Upper lobe of right lung (tissue), 1 donor: ENCODE results near the gene METAP2. TPM values are rescaled to one million over a fixed set of nuclear protein-coding genes. Genes with fewer than 3 reads are reported as not detected.
"Not testable (repeated sequence)": the region's sequence is repeated elsewhere in the genome, so short reads cannot be mapped to it uniquely, and the experiment has no call there.

Experiments used
- ATAC-seq: fragments of 200-7000 bp; cut with Tn5 transposase; one replicate; pipeline ENCODE4 v1.9.1; 2020; ENCODE audit warnings: mild to moderate bottlenecking, moderate library complexity
- DNase-seq: peaks from one replicate; pipeline ENCODE4 v3.0.0-alpha.2; 2020
- H3K27ac ChIP-seq: fragments of 200-600 bp; one replicate; pipeline ENCODE4 v1.8.0; 2022
- H3K27me3 ChIP-seq: fragments of 200-600 bp; one replicate; pipeline ENCODE4 v1.8.0; 2022; ENCODE audit warnings: mild to moderate bottlenecking
- H3K36me3 ChIP-seq: fragments of 200-600 bp; one replicate; pipeline ENCODE4 v1.8.0; 2022
- H3K4me1 ChIP-seq: fragments of 200-600 bp; one replicate; pipeline ENCODE4 v1.8.0; 2022
- H3K4me3 ChIP-seq: fragments of 200-600 bp; one replicate; pipeline ENCODE4 v1.8.0; 2022; ENCODE audit warnings: mild to moderate bottlenecking
- H3K9me3 ChIP-seq: fragments of 200-600 bp; one replicate; pipeline ENCODE4 v1.8.0; 2022
- intact Hi-C: fragments of 100-400 bp; cut with DNase I; formaldehyde crosslinking; loops from one replicate; pipeline ENCODE4 v1.11.0; 2022
- total RNA-seq: library from RNA; stranded (reverse); fragmentation: NEBNext Ultra II Directional; extraction: Animal tissue kit (Norgen Biotek cat#: 25700); gene quantifications from one replicate; pipeline ENCODE4 v1.2.1, GENCODE V29; 2021
- TF ChIP-seq, protein P1 (sequence below): fragments of 200-600 bp; IDR thresholded peaks from one replicate; pipeline ENCODE4 v1.8.0; 2022; ENCODE audit warnings: antibody characterized with exemption
- donor health status: DM: no; HTN: yes; CAD: no; lungs with severe emphysema.

Gene METAP2
- total RNA-seq, 1 donor from 2014 or later, result 53.8 TPM

DNA sequence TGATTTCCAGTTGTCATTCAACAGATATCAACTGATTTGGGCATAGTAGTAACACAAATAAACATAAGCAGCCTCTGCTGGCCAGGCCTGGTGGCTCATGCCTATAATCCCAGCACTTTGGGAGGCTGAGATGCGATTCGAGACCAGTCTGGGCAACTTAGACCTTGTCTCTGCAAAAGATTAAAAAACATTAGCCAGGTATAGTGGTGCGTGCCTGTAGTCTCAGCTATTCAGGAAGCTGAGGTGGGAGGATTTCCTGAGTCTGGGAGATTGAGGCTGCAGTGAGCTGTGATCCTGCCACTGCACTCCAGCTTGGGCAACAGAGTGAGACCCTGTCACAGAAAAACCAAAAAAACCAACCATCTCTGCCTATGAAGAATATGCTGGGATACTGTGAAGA lies 7.1 kb downstream of the METAP2 start:
- intact Hi-C loops, result no loop called here
- no peak overlapping the region for H3K27ac ChIP-seq
- TF ChIP-seq, protein P1, sequence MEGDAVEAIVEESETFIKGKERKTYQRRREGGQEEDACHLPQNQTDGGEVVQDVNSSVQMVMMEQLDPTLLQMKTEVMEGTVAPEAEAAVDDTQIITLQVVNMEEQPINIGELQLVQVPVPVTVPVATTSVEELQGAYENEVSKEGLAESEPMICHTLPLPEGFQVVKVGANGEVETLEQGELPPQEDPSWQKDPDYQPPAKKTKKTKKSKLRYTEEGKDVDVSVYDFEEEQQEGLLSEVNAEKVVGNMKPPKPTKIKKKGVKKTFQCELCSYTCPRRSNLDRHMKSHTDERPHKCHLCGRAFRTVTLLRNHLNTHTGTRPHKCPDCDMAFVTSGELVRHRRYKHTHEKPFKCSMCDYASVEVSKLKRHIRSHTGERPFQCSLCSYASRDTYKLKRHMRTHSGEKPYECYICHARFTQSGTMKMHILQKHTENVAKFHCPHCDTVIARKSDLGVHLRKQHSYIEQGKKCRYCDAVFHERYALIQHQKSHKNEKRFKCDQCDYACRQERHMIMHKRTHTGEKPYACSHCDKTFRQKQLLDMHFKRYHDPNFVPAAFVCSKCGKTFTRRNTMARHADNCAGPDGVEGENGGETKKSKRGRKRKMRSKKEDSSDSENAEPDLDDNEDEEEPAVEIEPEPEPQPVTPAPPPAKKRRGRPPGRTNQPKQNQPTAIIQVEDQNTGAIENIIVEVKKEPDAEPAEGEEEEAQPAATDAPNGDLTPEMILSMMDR, result no peak
- DNase-seq (no peak), ATAC-seq (no peak)
- no peak overlapping the region for H3K4me3 ChIP-seq
- H3K36me3 ChIP-seq, result peaks cover 67% of the 10 kb centered on the region
- peaks cover 27% of the 10 kb centered on the region for H3K4me1 ChIP-seq
- H3K27me3 ChIP-seq, result no peaks in the 10 kb centered on the region
- H3K9me3 ChIP-seq, result no peaks in the 10 kb centered on the region

DNA sequence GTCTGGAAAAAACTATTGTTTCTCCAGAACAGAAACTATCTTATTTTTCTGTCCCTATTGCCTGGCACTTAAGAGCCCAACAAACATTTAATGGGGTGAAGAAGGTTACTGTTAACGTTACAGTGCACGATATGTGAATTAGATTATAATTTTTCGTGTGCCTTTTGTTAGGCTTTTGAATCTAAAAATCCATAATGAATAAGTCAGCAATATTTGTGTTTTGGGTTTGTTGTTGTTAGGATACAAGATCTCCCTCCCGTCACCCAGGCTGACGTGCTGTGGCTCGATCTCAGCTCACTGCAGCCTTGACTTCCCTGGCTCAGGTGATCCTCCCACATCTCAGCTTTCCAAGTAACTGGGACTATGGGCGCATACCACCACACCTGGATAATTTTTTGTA lies 7.9 kb downstream of the METAP2 start:
- H3K27me3 ChIP-seq, result no peaks in the 10 kb centered on the region
- no peak for DNase-seq
- TF ChIP-seq, protein P1, result no peak
- peaks cover 26% of the 10 kb centered on the region for H3K4me1 ChIP-seq
- no peak overlapping the region for H3K4me3 ChIP-seq
- no peaks in the 10 kb centered on the region for H3K9me3 ChIP-seq
- no peak for ATAC-seq
- no peak overlapping the region for H3K27ac ChIP-seq
- intact Hi-C loops, result no loop called here
- H3K36me3 ChIP-seq, result peaks cover 67% of the 10 kb centered on the region

DNA sequence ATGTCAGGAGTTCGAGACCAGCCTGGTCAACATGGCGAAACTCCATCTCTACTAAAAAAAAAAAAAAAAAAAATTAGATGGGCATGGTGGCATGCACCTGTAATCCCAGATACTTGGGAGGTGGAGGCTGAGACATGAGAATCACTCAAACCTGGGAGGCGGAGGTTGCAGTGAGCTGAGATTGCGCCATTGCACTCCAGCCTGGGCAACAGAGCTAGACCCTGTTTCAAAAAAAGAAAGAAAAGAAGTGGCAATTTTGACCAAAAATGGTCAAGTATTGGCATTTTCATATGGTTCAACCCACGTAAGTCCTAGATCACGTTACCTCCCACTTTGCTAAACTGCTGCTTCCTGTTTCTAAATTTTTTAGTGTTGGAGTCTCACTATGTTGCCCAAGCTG lies 8.6 kb downstream of the METAP2 start:
- Histone ChIP-seq H3K4me1 (peaks cover 26% of the 10 kb centered on the region), H3K36me3 (peaks cover 67% of the 10 kb centered on the region)
- ATAC-seq, H3K27me3 ChIP-seq, DNase-seq, intact Hi-C loops, H3K27ac ChIP-seq, H3K9me3 ChIP-seq, H3K4me3 ChIP-seq: not testable (repeated sequence)

DNA sequence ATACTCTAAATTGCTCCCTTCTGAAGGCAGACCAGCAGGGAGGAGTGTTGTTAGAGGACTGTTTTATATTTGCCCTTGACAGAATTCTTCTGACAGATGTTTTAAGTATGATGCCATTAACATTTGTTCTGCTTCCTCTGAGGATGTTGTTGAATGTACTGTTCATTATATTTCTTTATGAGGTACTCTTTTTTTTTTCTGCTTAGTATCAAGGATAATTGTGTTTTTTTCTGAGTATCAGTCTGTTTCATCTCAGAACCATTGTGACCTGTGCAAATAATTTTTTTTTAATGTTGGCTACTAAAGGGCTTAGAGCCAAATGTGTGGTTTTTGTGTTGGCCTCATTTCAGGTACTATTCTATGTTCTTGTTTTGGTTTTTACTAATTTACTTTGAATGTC lies 10.6 kb downstream of the METAP2 start:
- ATAC-seq (no peak), DNase-seq (no peak)
- TF ChIP-seq, protein P1, result no peak
- H3K9me3 ChIP-seq, result no peaks in the 10 kb centered on the region
- H3K4me1 ChIP-seq, result peaks cover 25% of the 10 kb centered on the region
- H3K36me3 ChIP-seq, result peaks cover 65% of the 10 kb centered on the region
- H3K27me3 ChIP-seq, result no peaks in the 10 kb centered on the region
- H3K27ac ChIP-seq, result no peak overlapping the region
- intact Hi-C loops, result no loop called here
- H3K4me3 ChIP-seq, result no peak overlapping the region

DNA sequence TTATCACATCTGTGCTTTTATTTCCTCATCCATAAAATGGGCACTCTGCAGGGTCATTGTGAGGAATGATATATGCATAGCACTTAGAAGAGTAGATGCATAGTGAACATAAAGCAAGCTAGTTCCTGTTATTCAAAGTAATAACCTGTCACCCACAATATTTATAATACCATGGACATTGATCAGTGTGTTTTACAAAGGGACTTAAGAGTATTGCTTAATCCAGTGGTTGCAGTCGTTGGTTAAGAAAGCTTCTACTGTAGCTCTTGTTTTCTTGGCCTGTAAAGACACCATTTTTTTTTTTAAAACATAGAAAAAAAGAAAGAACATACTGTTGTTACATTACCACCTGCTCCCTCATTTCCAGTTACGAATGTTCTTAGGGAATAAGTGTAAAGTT lies 13.1 kb downstream of the METAP2 start:
- no peak for ATAC-seq
- TF ChIP-seq, protein P1, result no peak
- no peaks in the 10 kb centered on the region for H3K27me3 ChIP-seq
- intact Hi-C loops, result no loop called here
- peaks cover 73% of the 10 kb centered on the region for H3K36me3 ChIP-seq
- DNase-seq, result no peak
- no peak overlapping the region for H3K4me3 ChIP-seq
- H3K9me3 ChIP-seq, result no peaks in the 10 kb centered on the region
- H3K27ac ChIP-seq, result no peak overlapping the region
- H3K4me1 ChIP-seq, result peaks cover 1% of the 10 kb centered on the region

DNA sequence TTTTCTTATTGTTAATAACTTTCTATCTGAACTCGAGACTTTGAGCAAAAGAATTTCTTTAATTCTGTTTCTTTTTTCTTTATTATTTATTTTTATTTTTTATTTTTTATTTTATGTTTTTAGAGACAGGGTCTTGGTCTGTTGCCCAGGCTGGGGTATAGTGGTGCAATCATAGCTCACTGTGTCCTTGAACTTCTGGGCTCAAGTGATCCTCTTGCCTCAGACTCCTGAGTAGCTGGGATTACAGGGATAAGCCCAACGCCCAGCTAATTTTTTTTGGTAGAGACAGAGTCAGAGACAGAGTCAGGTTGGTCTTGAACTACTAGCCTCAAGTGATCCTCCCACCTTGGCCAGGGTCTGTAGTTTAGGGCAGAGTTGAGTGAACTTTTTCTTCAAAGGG lies 18.5 kb downstream of the METAP2 start:
- no peaks in the 10 kb centered on the region for H3K27me3 ChIP-seq
- no peaks in the 10 kb centered on the region for H3K4me1 ChIP-seq
- peaks cover 76% of the 10 kb centered on the region for H3K36me3 ChIP-seq
- DNase-seq (no peak), ATAC-seq (no peak)
- TF ChIP-seq, protein P1, result no peak
- no peak overlapping the region for H3K4me3 ChIP-seq
- H3K9me3 ChIP-seq, result no peaks in the 10 kb centered on the region
- no peak overlapping the region for H3K27ac ChIP-seq
- intact Hi-C loops, result no loop called here
